WTC11 (cell line): ENCODE measurements around the gene ELMO1. TPM values are rescaled to one million over a fixed set of nuclear protein-coding genes. Genes with fewer than 3 reads are reported as not detected.
A peak's percentile ranks its signal among the peaks of the same experiment; 100 is the strongest.

ENCODE experiments used
- ATAC-seq: fragments of 200-7000 bp; cut with Tn5 transposase; 2 replicates; pipeline ENCODE4 v1.10.0; 2021; ENCODE audit warnings: mild to moderate bottlenecking, moderate library complexity
- CTCF ChIA-PET: fragments of 300-600 bp; sonication (Branson Sonifier 250); formaldehyde crosslinking; loops from one replicate; lab custom pipeline; 2021; ENCODE audit warnings: antibody characterized with exemption; lab: Charles Lee
- POLR2A ChIA-PET: fragments of 350-600 bp; sonication (Branson Sonifier 250); formaldehyde crosslinking; loops from one replicate; lab custom pipeline; 2021; ENCODE audit warnings: antibody characterized with exemption; lab: Charles Lee
- DNase-seq: peaks from one replicate; pipeline ENCODE4 v3.0.0; 2021; ENCODE audit warnings: low spot score
- H3K27ac Mint-ChIP-seq: 2 replicates; pipeline ENCODE4 v1.8.0; 2021; ENCODE audit warnings: mixed read lengths
- H3K27me3 Mint-ChIP-seq: 2 replicates; pipeline ENCODE4 v1.8.0; 2021; ENCODE audit warnings: low read depth, mild to moderate bottlenecking, moderate library complexity, mixed read lengths
- H3K36me3 Mint-ChIP-seq: 2 replicates; pipeline ENCODE4 v1.8.0; 2021; ENCODE audit warnings: mixed read lengths
- H3K4me1 Mint-ChIP-seq: 2 replicates; pipeline ENCODE4 v1.8.0; 2022; ENCODE audit warnings: mixed read lengths
- H3K4me3 Mint-ChIP-seq: 2 replicates; pipeline ENCODE4 v1.8.0; 2021; ENCODE audit warnings: mild to moderate bottlenecking, moderate library complexity, mixed read lengths
- H3K9me3 Mint-ChIP-seq: 2 replicates; pipeline ENCODE4 v1.8.0; 2021; ENCODE audit warnings: mixed read lengths
- ARID4B ChIP-seq: sonication (generic); formaldehyde crosslinking; IDR thresholded peaks from 2 replicates; pipeline ENCODE4 v1.8.0; 2023; ENCODE audit warnings: missing genetic modification reagents, mild to moderate bottlenecking, borderline replicate concordance
- ATF3 ChIP-seq: sonication (generic); formaldehyde crosslinking; conservative IDR thresholded peaks from 2 replicates; pipeline ENCODE4 v1.8.1; 2022; ENCODE audit warnings: mild to moderate bottlenecking, missing genetic modification reagents
- CDX4 ChIP-seq: fragments of 250-450 bp; sonication (Bioruptor Pico); IDR thresholded peaks from 2 replicates; pipeline ENCODE4 v1.9.0; 2021; ENCODE audit warnings: moderate library complexity, mild to moderate bottlenecking, inconsistent platforms, borderline replicate concordance
- CTCF ChIP-seq: fragments of 200-600 bp; IDR thresholded peaks from 2 replicates; pipeline ENCODE4 v1.8.0; 2022; ENCODE audit warnings: antibody characterized with exemption
- E2F1 ChIP-seq: sonication (generic); formaldehyde crosslinking; IDR thresholded peaks from 2 replicates; pipeline ENCODE4 v1.8.0; 2022; ENCODE audit warnings: mild to moderate bottlenecking, missing genetic modification reagents
- E2F4 ChIP-seq: sonication (generic); formaldehyde crosslinking; IDR thresholded peaks from 2 replicates; pipeline ENCODE4 v1.8.1; 2022; ENCODE audit warnings: low read depth, mild to moderate bottlenecking, moderate library complexity, missing genetic modification reagents, borderline replicate concordance
- ESRRA ChIP-seq: sonication (generic); formaldehyde crosslinking; IDR thresholded peaks from 2 replicates; pipeline ENCODE4 v1.8.1; 2022; ENCODE audit warnings: mild to moderate bottlenecking, missing genetic modification reagents, borderline replicate concordance
- ETV6 ChIP-seq: sonication (generic); formaldehyde crosslinking; IDR thresholded peaks from 2 replicates; pipeline ENCODE4 v1.8.1; 2022; ENCODE audit warnings: mild to moderate bottlenecking, missing genetic modification reagents
- GABPB1 ChIP-seq: sonication (generic); formaldehyde crosslinking; IDR thresholded peaks from 2 replicates; pipeline ENCODE4 v1.8.1; 2023; ENCODE audit warnings: mild to moderate bottlenecking, missing genetic modification reagents
- GTF2I ChIP-seq: fragments of 250-450 bp; sonication (Bioruptor Pico); conservative IDR thresholded peaks from 2 replicates; pipeline ENCODE4 v1.4.0; 2021; ENCODE audit warnings: mild to moderate bottlenecking
- IRF2 ChIP-seq: sonication (generic); formaldehyde crosslinking; IDR thresholded peaks from 2 replicates; pipeline ENCODE4 v1.8.0; 2022; ENCODE audit warnings: low read depth, missing genetic modification reagents, borderline replicate concordance
- KAT7 ChIP-seq: sonication (generic); formaldehyde crosslinking; IDR thresholded peaks from 2 replicates; pipeline ENCODE4 v1.8.1; 2023; ENCODE audit warnings: missing genetic modification reagents, mild to moderate bottlenecking, borderline replicate concordance
- NFE2L1 ChIP-seq: sonication (generic); formaldehyde crosslinking; IDR thresholded peaks from 2 replicates; pipeline ENCODE4 v1.8.1; 2023; ENCODE audit warnings: missing genetic modification reagents
- NR3C1 ChIP-seq: sonication (generic); formaldehyde crosslinking; conservative IDR thresholded peaks from 2 replicates; pipeline ENCODE4 v1.8.1; 2023; ENCODE audit warnings: low read depth, mild to moderate bottlenecking, missing genetic modification reagents
- RELA ChIP-seq: sonication (generic); formaldehyde crosslinking; IDR thresholded peaks from 2 replicates; pipeline ENCODE4 v1.8.1; 2022; ENCODE audit warnings: missing genetic modification reagents, mild to moderate bottlenecking, borderline replicate concordance
- TEAD4 ChIP-seq: sonication (generic); formaldehyde crosslinking; IDR thresholded peaks from 2 replicates; pipeline ENCODE4 v1.8.0; 2022; ENCODE audit warnings: mild to moderate bottlenecking, missing genetic modification reagents
- TP53 ChIP-seq: sonication (generic); formaldehyde crosslinking; IDR thresholded peaks from 2 replicates; pipeline ENCODE4 v1.8.1; 2023; ENCODE audit warnings: mild to moderate bottlenecking, missing genetic modification reagents
- ZNF423 ChIP-seq: fragments of 250-450 bp; sonication (Bioruptor Pico); IDR thresholded peaks from 2 replicates; pipeline ENCODE4 v2.1.2; 2022; ENCODE audit warnings: mild to moderate bottlenecking, moderate library complexity
- ZNF425 ChIP-seq: fragments of 250-450 bp; sonication (Bioruptor Pico); conservative IDR thresholded peaks from 2 replicates; pipeline ENCODE4 v1.9.0; 2021; ENCODE audit warnings: mild to moderate bottlenecking
- total RNA-seq: library from RNA; stranded (reverse); gene quantifications from 3 replicates; pipeline ENCODE4 v1.2.3, GENCODE V29; 2021

The ELMO1 gene
- total RNA-seq, 1 experiment from 2014 or later: 19.4 TPM

GRCh38 chr7:37344886-37345579 lies 103.6 kb downstream of the ELMO1 start:
- ATAC-seq: no peak
- POLR2A ChIA-PET: no interaction called here
- no peak for DNase-seq
- CTCF ChIA-PET: interaction anchor here (0.8 kb wide), 1 partner anchor 110 kb away, joined by 4 read pairs; no protein-coding TSS in a partner anchor
- Mint-ChIP-seq H3K27me3 (no peaks in the 10 kb centered on the region), H3K4me3 (no peak overlapping the region), H3K36me3 (no peaks in the 10 kb centered on the region), H3K9me3 (no peaks in the 10 kb centered on the region), H3K27ac (peak overlapping the region; percentile 78; the same call in 1 of the 2 replicates), H3K4me1 (peaks cover 23% of the 10 kb centered on the region)
- no peak for TF ChIP-seq KAT7
- no peak for TF ChIP-seq IRF2
- no peak for TF ChIP-seq GTF2I (CRISPR knock-in tag)
- no peak for TF ChIP-seq ETV6 (CRISPR knock-in tag)
- no peak for TF ChIP-seq E2F4
- TF ChIP-seq TEAD4 (CRISPR knock-in tag): no peak
- no peak for TF ChIP-seq ZNF425 (CRISPR knock-in tag)
- TF ChIP-seq CTCF: no peak
- no peak for TF ChIP-seq GABPB1 (CRISPR knock-in tag)
- TF ChIP-seq NR3C1 (CRISPR knock-in tag): no peak

- Mint-ChIP-seq H3K27me3 (no peaks in the 10 kb centered on the region), H3K4me3 (no peak overlapping the region), H3K27ac (peak overlapping the region; percentile 31), H3K9me3 (no peaks in the 10 kb centered on the region), H3K4me1 (peaks cover 23% of the 10 kb centered on the region), H3K36me3 (0 out of 2 replicates have a peak, but pooled peaks cover 5% of the 10 kb centered on the region)
- ATAC-seq (no peak), DNase-seq (no peak)
- ChIA-PET POLR2A (interaction anchor here (0.6 kb wide), 1 partner anchor 437 kb away, joined by 3 read pairs; no protein-coding TSS in a partner anchor), CTCF (no interaction called here)
- no peak for TF ChIP-seq ESRRA
- TF ChIP-seq CDX4 (CRISPR knock-in tag): no peak
- TF ChIP-seq TP53 (CRISPR knock-in tag): no peak
- TF ChIP-seq NFE2L1 (CRISPR knock-in tag): no peak
- TF ChIP-seq ZNF423 (CRISPR knock-in tag): no peak
- TF ChIP-seq RELA (CRISPR knock-in tag): no peak
- TF ChIP-seq E2F1: no peak
- TF ChIP-seq GTF2I (CRISPR knock-in tag): no peak
- TF ChIP-seq ATF3 (CRISPR knock-in tag): no peak
- TF ChIP-seq ARID4B (CRISPR knock-in tag): no peak
These were observed 105.8 kb downstream of the ELMO1 start for GRCh38 chr7:37342688-37343471.
